ENCODE measurements around the gene PSD4. TPM values are rescaled to one million over a fixed set of nuclear protein-coding genes. Genes with fewer than 3 reads are reported as not detected.

Gene PSD4
- total RNA-seq, 1 donor from 2014 or later = 38.8 TPM

DNA sequence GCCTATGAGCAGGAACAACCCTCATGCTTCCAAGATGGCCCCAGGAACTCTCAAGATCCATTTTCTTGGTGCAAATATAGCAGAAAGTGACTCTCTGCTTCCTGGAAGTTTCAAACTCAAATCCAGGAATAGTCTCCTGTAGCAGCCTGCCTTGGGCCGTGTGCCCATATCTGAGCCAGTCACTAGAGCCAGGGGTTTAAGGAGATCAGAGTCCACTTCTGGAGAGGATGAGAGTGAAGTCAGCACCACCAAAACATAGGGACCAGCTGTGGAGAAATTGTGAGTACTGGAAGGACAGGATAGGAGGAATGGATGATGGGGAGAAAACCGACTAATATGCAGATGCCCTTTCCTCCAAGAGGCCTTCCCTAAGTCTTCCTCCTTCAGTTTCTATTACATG lies 33.2 kb downstream of the PSD4 start:
- no peaks in the 10 kb centered on the region for H3K27me3 Mint-ChIP-seq
- H3K9me3 Mint-ChIP-seq = no peaks in the 10 kb centered on the region
- H3K27ac Mint-ChIP-seq = no peak overlapping the region
- no peak for DNase-seq (ENCODE audit: extremely low spot score, unreplicated experiment)
- peaks cover 35% of the 10 kb centered on the region for H3K4me1 Mint-ChIP-seq (ENCODE audit: unreplicated experiment)
- TF ChIP-seq, protein P1, sequence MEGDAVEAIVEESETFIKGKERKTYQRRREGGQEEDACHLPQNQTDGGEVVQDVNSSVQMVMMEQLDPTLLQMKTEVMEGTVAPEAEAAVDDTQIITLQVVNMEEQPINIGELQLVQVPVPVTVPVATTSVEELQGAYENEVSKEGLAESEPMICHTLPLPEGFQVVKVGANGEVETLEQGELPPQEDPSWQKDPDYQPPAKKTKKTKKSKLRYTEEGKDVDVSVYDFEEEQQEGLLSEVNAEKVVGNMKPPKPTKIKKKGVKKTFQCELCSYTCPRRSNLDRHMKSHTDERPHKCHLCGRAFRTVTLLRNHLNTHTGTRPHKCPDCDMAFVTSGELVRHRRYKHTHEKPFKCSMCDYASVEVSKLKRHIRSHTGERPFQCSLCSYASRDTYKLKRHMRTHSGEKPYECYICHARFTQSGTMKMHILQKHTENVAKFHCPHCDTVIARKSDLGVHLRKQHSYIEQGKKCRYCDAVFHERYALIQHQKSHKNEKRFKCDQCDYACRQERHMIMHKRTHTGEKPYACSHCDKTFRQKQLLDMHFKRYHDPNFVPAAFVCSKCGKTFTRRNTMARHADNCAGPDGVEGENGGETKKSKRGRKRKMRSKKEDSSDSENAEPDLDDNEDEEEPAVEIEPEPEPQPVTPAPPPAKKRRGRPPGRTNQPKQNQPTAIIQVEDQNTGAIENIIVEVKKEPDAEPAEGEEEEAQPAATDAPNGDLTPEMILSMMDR (conservative IDR thresholded peaks at IDR 0.05) = no peak
- H3K4me3 Mint-ChIP-seq = no peak overlapping the region
- H3K36me3 Mint-ChIP-seq = no peaks in the 10 kb centered on the region

DNA sequence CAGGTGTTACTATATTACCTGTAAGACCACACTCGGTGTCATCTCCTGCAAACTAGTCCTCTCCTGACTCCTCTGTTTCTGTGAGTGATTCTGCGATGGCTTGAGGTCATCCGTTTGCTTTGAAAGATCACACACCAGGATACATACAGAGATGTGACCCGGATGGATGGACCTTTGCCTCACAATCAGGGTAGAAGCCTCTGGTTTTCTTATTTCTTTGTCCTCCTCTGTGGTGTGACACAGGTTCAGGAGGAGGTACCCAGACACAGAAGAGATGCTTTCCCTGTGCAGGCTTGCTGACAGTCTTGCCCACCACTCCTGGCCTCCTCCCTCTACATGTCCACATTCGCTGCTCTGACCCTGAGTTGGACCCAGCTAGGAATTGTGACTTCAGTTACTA lies 34.6 kb downstream of the PSD4 start:
- H3K36me3 Mint-ChIP-seq = no peaks in the 10 kb centered on the region
- DNase-seq (ENCODE audit: extremely low spot score, unreplicated experiment) = no peak
- H3K27ac Mint-ChIP-seq = no peak overlapping the region
- no peak overlapping the region for H3K4me3 Mint-ChIP-seq
- H3K4me1 Mint-ChIP-seq (ENCODE audit: unreplicated experiment) = peaks cover 39% of the 10 kb centered on the region
- H3K9me3 Mint-ChIP-seq = no peaks in the 10 kb centered on the region
- TF ChIP-seq, protein P1 (conservative IDR thresholded peaks at IDR 0.05) = no peak
- no peaks in the 10 kb centered on the region for H3K27me3 Mint-ChIP-seq

DNA sequence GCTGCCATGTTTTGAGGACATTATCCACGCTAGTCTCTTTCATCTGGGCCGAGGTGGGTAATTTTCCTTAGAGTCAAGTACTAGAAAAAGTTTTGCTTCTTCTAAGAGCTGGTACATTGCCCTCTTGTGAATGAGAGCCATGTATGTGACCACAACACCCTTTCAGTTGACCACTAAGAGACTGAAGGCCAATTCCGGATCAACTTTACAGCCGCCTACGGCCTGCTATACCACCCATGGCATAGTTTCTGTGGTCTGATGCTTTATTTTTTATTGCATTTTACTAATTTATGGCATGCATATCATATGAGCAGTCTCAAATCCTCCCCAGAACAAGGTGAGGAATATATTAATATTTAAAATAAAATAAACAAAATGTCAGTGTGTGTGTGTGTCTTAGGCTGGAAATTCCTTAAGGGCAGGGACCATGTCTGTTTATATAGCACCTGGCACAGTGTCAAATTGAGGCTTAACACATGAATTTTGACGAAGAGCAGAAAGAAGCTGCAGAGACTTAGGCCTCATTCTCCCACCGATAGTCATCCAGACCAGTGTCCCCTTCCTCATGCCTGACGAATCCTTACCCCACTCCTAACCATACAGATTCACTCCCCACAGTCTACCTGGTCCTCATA lies 35.4 kb downstream of the PSD4 start:
- no peak for DNase-seq (ENCODE audit: extremely low spot score, unreplicated experiment)
- Mint-ChIP-seq H3K9me3 (no peaks in the 10 kb centered on the region), H3K4me1 (ENCODE audit: unreplicated experiment) (peaks cover 36% of the 10 kb centered on the region), H3K27me3 (no peaks in the 10 kb centered on the region), H3K4me3 (no peak overlapping the region), H3K27ac (no peak overlapping the region), H3K36me3 (no peaks in the 10 kb centered on the region)
- TF ChIP-seq, protein P1 (conservative IDR thresholded peaks at IDR 0.05) = no peak

DNA sequence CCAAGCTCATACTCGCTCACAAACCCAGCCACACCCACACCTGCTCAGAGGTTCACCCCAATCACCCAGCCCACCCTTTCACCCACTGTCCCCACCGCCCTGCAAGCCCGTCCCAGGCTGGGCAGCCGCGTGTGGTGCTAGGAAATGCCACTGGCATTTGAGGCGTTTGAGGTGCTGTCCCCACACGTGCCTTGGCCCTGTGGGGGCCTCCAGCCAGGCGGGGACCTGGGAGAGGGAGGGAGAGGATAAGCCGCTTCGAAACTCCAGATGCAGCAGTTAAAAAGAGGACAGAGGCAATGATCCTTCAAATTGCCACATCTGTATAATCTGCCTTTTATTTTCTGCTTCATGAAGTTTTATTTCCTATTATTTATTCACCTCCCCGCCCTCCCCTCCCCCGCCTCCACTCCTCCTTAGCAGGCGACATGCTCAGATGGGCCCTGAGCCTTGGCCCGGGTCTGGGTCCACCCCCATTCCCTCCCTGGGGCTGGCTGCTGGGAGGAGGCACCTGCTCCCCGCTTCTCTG lies 35.9 kb downstream of the PSD4 start:
- TF ChIP-seq, protein P1 (conservative IDR thresholded peaks at IDR 0.05) = no peak
- peaks cover 36% of the 10 kb centered on the region for H3K4me1 Mint-ChIP-seq (ENCODE audit: unreplicated experiment)
- DNase-seq (ENCODE audit: extremely low spot score, unreplicated experiment) = no peak
- no peak overlapping the region for H3K27ac Mint-ChIP-seq
- H3K36me3 Mint-ChIP-seq = no peaks in the 10 kb centered on the region
- no peaks in the 10 kb centered on the region for H3K9me3 Mint-ChIP-seq
- no peaks in the 10 kb centered on the region for H3K27me3 Mint-ChIP-seq
- H3K4me3 Mint-ChIP-seq = no peak overlapping the region

DNA sequence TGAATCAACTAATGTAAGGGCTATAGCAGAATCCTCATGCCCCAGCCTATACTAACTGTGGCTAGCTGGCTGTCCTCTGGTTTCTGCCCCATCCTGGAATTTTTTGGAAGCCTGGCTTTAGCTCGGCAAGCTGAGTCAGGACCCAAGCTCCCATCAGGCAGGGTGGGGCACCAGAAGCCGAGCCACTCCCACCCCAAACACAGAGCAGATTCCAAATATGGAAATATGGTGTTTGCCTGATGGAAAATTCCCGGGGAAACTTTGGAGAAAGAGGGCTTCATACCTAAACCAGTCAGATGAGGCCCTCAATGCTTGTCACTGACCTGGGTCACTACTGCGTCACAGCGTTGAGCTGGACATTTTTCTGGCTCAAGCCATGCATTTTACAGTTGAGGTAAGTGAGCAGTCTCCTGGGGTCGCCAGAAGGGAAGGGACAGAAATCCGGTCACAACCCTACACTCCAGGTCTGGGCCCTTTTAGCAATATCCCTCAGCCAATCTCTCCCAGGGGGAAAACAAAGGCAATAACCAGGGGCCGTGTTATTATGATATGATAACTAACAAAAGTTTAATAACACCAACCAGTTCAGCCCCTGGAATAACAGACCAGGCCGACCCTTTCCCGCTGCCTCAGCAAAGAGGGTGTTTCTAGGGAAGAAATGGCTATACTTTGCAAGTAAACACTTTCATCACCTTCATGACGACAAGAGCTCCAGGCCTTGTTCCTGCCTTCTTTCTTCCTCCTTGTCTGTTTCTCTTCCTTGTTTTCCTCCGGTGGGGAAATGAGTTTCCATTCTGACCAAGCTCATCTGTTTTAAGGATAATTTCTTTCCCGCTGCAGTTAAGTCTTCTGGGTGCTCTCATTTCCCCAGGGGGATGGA lies 37.7 kb downstream of the PSD4 start:
- DNase-seq (ENCODE audit: extremely low spot score, unreplicated experiment) = no peak
- no peaks in the 10 kb centered on the region for H3K27me3 Mint-ChIP-seq
- H3K27ac Mint-ChIP-seq = peak overlapping the region; percentile 50
- H3K36me3 Mint-ChIP-seq = no peaks in the 10 kb centered on the region
- TF ChIP-seq, protein P1 (conservative IDR thresholded peaks at IDR 0.05) = no peak
- H3K4me3 Mint-ChIP-seq = no peak overlapping the region
- no peaks in the 10 kb centered on the region for H3K9me3 Mint-ChIP-seq
- H3K4me1 Mint-ChIP-seq (ENCODE audit: unreplicated experiment) = peaks cover 39% of the 10 kb centered on the region

All from type B pancreatic cell (in vitro differentiated cells).